Activated CD8-positive, alpha-beta T cell treated with anti-CD3 and anti-CD28 coated beads for 36 hours (primary cell): Measurements from ENCODE around the gene AFAP1. TPM values are rescaled to one million over a fixed set of nuclear protein-coding genes. Genes with fewer than 3 reads are reported as not detected.

Source experiments
- ATAC-seq: fragments of 200-7000 bp; cut with Tn5 transposase; one replicate; pipeline ENCODE4 v1.10.0; 2021; ENCODE audit warnings: mild to moderate bottlenecking, moderate library complexity
- CTCF ChIA-PET: fragments of 350-600 bp; sonication (Branson Sonifier 250); formaldehyde crosslinking; loops from one replicate; lab custom pipeline; 2021; ENCODE audit warnings: antibody characterized with exemption; lab: Charles Lee
- POLR2A ChIA-PET: fragments of 350-600 bp; sonication (Branson Sonifier 250); formaldehyde crosslinking; loops from one replicate; lab custom pipeline; 2021; ENCODE audit warnings: antibody characterized with exemption; lab: Charles Lee
- DNase-seq: peaks from one replicate; pipeline ENCODE4 v3.0.0-alpha.2; 2020
- H3K27ac Mint-ChIP-seq: one replicate; pipeline ENCODE4 v1.8.0; 2021; ENCODE audit warnings: mild to moderate bottlenecking, mixed read lengths
- H3K27me3 Mint-ChIP-seq: one replicate; pipeline ENCODE4 v1.8.0; 2021; ENCODE audit warnings: mixed read lengths
- H3K36me3 Mint-ChIP-seq: one replicate; pipeline ENCODE4 v1.8.0; 2021; ENCODE audit warnings: low read depth, mixed read lengths
- H3K4me1 Mint-ChIP-seq: one replicate; pipeline ENCODE4 v1.8.0; 2021; ENCODE audit warnings: low read depth, mixed read lengths
- H3K4me3 Mint-ChIP-seq: one replicate; pipeline ENCODE4 v1.8.0; 2021; ENCODE audit warnings: mild to moderate bottlenecking, moderate library complexity, mixed read lengths
- H3K9me3 Mint-ChIP-seq: one replicate; pipeline ENCODE4 v1.8.0; 2021; ENCODE audit warnings: mixed read lengths
- intact Hi-C: fragments of 100-400 bp; cut with micrococcal nuclease; formaldehyde crosslinking; loops from one replicate; pipeline ENCODE4 v1.10.0; 2022
- total RNA-seq, 2 experiments: library from RNA; stranded (reverse); gene quantifications; one replicate each; pipeline ENCODE4 v1.2.3, GENCODE V29; 2021
- TF ChIP-seq, protein P1 (sequence below): fragments of 200-600 bp; IDR thresholded peaks from one replicate; pipeline ENCODE4 v1.8.0; 2022; ENCODE audit warnings: antibody characterized with exemption, mild to moderate bottlenecking

Gene AFAP1
- total RNA-seq, 2 experiments from 2014 or later: 25.5 to 26.5 TPM

DNA sequence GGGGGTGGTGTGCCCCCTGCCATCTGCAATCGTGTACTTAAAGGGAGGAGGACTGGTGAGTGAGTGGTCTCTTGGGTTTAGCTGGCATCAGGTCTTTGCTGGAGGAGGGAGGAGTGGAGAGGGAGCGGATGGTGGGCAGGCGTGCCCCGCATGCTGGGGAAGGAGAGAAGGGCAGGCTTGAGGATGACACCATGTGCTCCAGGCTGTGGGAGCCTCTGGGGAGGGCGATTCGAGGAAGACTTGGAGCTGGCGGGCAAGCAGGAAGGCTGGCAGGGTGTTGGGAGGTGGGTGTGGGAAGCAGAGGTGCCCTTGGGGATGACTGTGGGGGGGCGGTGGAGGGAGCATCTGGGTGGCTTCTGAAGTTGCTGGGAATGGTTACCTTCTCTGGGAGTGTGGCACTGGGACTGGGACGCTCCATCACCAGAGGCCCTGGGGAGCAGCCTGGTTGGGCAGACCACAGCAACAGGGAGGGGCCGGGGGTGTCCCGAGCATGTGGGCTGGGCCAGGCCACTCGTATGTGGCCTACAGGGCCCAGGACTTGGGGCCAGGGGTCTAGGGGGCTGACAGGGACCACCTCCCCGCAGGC lies 30.8 kb upstream of the AFAP1 start:
- Mint-ChIP-seq H3K9me3 (no peaks in the 10 kb centered on the region), H3K36me3 (peaks cover 13% of the 10 kb centered on the region), H3K27ac (peak overlapping the region; percentile 93), H3K4me1 (peaks cover 65% of the 10 kb centered on the region), H3K4me3 (peak overlapping the region; percentile 78), H3K27me3 (no peaks in the 10 kb centered on the region)
- intact Hi-C loops: no loop called here
- ATAC-seq (peak; percentile 10), DNase-seq (no peak)
- TF ChIP-seq, protein P1, sequence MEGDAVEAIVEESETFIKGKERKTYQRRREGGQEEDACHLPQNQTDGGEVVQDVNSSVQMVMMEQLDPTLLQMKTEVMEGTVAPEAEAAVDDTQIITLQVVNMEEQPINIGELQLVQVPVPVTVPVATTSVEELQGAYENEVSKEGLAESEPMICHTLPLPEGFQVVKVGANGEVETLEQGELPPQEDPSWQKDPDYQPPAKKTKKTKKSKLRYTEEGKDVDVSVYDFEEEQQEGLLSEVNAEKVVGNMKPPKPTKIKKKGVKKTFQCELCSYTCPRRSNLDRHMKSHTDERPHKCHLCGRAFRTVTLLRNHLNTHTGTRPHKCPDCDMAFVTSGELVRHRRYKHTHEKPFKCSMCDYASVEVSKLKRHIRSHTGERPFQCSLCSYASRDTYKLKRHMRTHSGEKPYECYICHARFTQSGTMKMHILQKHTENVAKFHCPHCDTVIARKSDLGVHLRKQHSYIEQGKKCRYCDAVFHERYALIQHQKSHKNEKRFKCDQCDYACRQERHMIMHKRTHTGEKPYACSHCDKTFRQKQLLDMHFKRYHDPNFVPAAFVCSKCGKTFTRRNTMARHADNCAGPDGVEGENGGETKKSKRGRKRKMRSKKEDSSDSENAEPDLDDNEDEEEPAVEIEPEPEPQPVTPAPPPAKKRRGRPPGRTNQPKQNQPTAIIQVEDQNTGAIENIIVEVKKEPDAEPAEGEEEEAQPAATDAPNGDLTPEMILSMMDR: no peak
- ChIA-PET POLR2A (interaction anchor here (0.7 to 1.8 kb wide), 8 partner anchors 9 to 142 kb away, joined by 3 to 8 read pairs (median 3); no protein-coding TSS in a partner anchor), CTCF (interaction anchor here (1.3 to 1.5 kb wide), 2 partner anchors 18 to 168 kb away, joined by 3 to 4 read pairs; no protein-coding TSS in a partner anchor)

DNA sequence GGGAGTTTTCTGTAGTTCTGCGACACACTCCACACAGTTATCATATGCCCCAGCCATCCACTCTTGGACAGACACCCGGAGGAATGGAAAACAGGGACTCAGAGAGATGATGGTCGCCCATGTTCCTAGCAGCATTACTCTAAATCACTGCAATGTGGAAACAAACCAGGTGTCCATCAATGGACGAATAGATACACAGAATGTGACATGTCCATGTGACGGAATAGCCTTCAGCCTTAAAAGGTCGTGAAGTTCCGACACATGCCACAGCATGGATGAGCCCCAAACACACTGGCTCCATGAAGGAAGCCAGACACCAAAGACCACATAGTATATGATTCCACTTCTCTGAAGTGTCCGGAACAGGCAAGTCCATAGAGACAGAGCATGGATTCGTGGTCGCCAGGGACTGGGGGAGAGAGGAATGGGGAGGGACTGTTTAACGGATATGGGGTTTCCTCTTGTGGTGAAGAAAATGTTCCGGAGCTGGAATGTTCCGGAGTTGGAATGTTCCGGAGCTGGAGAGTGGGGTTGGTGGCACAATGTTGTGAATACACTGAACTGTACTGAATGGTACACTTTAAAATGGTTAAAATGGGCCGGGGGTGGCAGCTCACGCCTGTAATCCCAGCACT lies 28.7 kb upstream of the AFAP1 start:
- intact Hi-C loops: no loop called here
- Mint-ChIP-seq H3K4me1 (peaks cover 79% of the 10 kb centered on the region), H3K27me3 (peaks cover 2% of the 10 kb centered on the region), H3K4me3 (no peak overlapping the region), H3K9me3 (no peaks in the 10 kb centered on the region), H3K36me3 (peaks cover 13% of the 10 kb centered on the region), H3K27ac (peak overlapping the region; percentile 58)
- DNase-seq (no peak), ATAC-seq (no peak)
- CTCF ChIA-PET: interaction anchor here (0.9 to 1.0 kb wide), 3 partner anchors 104 to 165 kb away, joined by 3 to 4 read pairs (median 3); no protein-coding TSS in a partner anchor
- POLR2A ChIA-PET: interaction anchor here (0.9 kb wide), 1 partner anchor 123 kb away, joined by 3 read pairs; no protein-coding TSS in a partner anchor
- TF ChIP-seq, protein P1: no peak

DNA sequence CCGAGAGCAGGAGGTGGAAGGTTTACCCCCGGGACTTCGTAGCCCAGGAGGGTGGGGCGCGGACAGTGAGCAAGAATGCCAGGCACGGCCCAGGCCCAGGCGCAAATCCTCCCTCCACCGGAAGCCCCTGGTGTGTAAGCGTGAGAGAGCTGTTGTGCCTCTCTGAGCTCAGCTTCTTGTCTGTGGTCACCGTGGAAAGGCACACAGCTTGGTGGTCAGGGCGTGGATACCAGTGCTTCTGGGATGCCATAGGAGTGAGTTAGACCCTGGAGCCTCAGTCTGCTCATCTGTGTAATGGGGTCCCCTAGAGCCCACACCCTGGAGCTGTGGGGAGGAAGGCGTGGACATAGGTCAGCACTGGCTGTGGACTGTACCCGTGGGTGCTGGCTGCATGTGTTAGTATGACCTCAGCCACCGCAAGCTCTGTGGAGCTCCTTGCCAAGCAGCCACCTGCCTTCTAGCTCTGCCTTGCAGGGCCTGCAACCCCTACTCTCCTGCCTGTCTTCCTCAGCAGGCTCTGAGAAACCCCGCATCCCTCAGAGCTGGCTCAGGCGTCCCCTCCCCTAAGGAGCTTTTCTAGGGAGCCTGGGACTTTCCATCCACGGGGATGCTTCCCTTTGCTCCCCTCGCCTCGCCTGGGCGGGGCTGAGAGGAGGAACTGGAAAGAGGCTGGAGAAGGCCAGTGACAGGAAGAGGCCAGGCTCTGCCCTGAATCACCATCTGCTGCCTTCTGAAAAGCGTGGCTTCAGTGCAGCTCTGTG lies 28.0 kb upstream of the AFAP1 start:
- TF ChIP-seq, protein P1: no peak
- ATAC-seq (no peak), DNase-seq (no peak)
- ChIA-PET CTCF (interaction anchor here (1.0 kb wide), 2 partner anchors 103 to 163 kb away, joined by 3 to 4 read pairs; no protein-coding TSS in a partner anchor), POLR2A (interaction anchor here (0.8 to 0.9 kb wide), 2 partner anchors 91 to 122 kb away, joined by 3 read pairs; no protein-coding TSS in a partner anchor)
- Mint-ChIP-seq H3K4me1 (peaks cover 81% of the 10 kb centered on the region), H3K9me3 (no peaks in the 10 kb centered on the region), H3K27me3 (peaks cover 6% of the 10 kb centered on the region), H3K27ac (peak overlapping the region; percentile 46), H3K4me3 (no peak overlapping the region), H3K36me3 (peaks cover 13% of the 10 kb centered on the region)
- intact Hi-C loops: no loop called here

DNA sequence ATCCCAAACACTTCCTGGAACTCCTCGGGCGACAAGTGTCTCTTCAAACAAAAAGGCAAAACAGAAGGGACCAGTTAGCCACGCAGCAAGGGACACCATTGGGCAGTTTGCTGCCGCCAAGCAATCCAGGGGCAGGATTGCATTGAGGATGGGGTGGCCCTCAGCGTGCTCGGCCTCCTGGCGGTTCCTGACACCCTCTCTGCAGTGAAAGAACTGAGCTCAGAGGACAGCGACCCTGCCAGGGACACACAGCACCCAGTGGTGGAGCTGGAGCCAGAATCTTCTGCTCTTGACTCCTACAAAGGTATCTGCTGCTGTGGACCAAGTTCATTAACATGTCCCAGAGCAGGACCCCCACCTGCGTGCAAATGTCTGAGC lies 27.4 kb upstream of the AFAP1 start:
- H3K9me3 Mint-ChIP-seq: no peaks in the 10 kb centered on the region
- ATAC-seq (no peak), DNase-seq (no peak)
- H3K36me3 Mint-ChIP-seq: peaks cover 8% of the 10 kb centered on the region
- peaks cover 77% of the 10 kb centered on the region for H3K4me1 Mint-ChIP-seq
- no peak overlapping the region for H3K4me3 Mint-ChIP-seq
- ChIA-PET POLR2A (interaction anchor here (0.8 kb wide), 1 partner anchor 90 kb away, joined by 3 read pairs; no protein-coding TSS in a partner anchor), CTCF (no interaction called here)
- H3K27me3 Mint-ChIP-seq: peaks cover 8% of the 10 kb centered on the region
- TF ChIP-seq, protein P1: no peak
- intact Hi-C loops: no loop called here
- peak overlapping the region; percentile 46 for H3K27ac Mint-ChIP-seq
